ENCODE results near the gene CNTNAP2. TPM values are rescaled to one million over a fixed set of nuclear protein-coding genes. Genes with fewer than 3 reads are reported as not detected.

The CNTNAP2 gene
- total RNA-seq, 1 experiment from 2014 or later = not detected

- no peaks in the 10 kb centered on the region for H3K27me3 ChIP-seq
- no peak overlapping the region for H3K4me3 ChIP-seq
- H3K9me3 ChIP-seq = no peaks in the 10 kb centered on the region
- no peaks in the 10 kb centered on the region for H3K36me3 ChIP-seq
- DNase-seq = no peak
Observed at GRCh38 chr7:148107443-148108127, 1991.0 kb downstream of the CNTNAP2 start.

- no peak for DNase-seq
- H3K4me3 ChIP-seq = no peak overlapping the region
- no peaks in the 10 kb centered on the region for H3K36me3 ChIP-seq
- no peaks in the 10 kb centered on the region for H3K27me3 ChIP-seq
- H3K9me3 ChIP-seq = no peaks in the 10 kb centered on the region
Observed at GRCh38 chr7:148108381-148108780, 1991.8 kb downstream of the CNTNAP2 start.

GRCh38 chr7:148110097-148110868, 1993.7 kb downstream of the CNTNAP2 start:
- Histone ChIP-seq H3K36me3 (no peaks in the 10 kb centered on the region), H3K9me3 (no peaks in the 10 kb centered on the region), H3K4me3 (no peak overlapping the region), H3K27me3 (no peaks in the 10 kb centered on the region)
- DNase-seq = no peak

GRCh38 chr7:148114804-148115203, 1998.2 kb downstream of the CNTNAP2 start:
- H3K9me3 ChIP-seq = no peaks in the 10 kb centered on the region
- DNase-seq = no peak
- no peak overlapping the region for H3K4me3 ChIP-seq
- no peaks in the 10 kb centered on the region for H3K27me3 ChIP-seq
- no peaks in the 10 kb centered on the region for H3K36me3 ChIP-seq

DNA sequence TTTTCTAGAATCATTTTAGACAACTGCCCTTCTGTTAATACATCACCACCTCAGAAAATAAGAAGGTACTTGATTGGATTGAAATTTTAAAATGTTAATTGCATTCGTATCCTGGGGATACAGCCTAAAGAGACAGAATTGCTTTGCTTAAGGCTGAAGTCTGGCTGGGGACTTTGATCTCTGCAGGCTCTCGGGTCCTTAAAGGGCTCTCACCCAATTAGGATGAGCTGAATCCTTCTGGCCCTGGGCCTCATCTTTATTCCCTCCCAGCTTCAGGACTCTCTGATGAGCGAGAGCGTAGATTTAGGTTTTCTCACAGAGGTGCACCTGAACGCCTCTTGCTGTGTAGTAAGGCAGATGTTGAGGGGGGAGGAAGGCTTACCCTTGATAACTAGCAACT, 1998.7 kb downstream of the CNTNAP2 start:
- DNase-seq = no peak
- H3K36me3 ChIP-seq = no peaks in the 10 kb centered on the region
- H3K9me3 ChIP-seq = no peaks in the 10 kb centered on the region
- H3K27me3 ChIP-seq = no peaks in the 10 kb centered on the region
- H3K4me3 ChIP-seq = no peak overlapping the region

GRCh38 chr7:148116195-148116594, 1999.6 kb downstream of the CNTNAP2 start:
- no peaks in the 10 kb centered on the region for H3K27me3 ChIP-seq
- DNase-seq = no peak
- H3K4me3 ChIP-seq = no peak overlapping the region
- no peaks in the 10 kb centered on the region for H3K9me3 ChIP-seq
- no peaks in the 10 kb centered on the region for H3K36me3 ChIP-seq

- no peaks in the 10 kb centered on the region for H3K36me3 ChIP-seq
- no peak overlapping the region for H3K4me3 ChIP-seq
- no peaks in the 10 kb centered on the region for H3K27me3 ChIP-seq
- DNase-seq = no peak
- H3K9me3 ChIP-seq = no peaks in the 10 kb centered on the region
Observed at GRCh38 chr7:148116829-148117403, 2000.3 kb downstream of the CNTNAP2 start.

DNA sequence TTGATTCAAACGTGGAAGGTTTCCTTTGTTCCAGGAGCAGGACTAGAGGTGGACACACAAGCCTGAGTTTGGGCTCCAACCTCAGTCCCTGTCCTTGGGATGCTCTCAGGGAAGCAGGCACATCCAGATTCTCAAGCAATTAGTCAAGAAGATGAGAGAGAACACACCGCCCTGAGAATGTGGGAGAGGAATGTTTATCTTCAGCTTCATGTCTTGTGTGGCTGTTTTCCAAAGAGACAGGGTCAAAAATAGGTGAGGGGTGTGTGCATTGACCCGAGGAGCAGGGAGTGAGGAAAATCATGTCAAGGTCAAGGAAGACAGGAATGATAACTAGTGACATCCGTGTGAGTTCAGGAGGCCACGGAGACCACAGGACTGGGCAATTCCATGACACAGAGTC, 2001.8 kb downstream of the CNTNAP2 start:
- no peaks in the 10 kb centered on the region for H3K9me3 ChIP-seq
- DNase-seq = no peak
- no peak overlapping the region for H3K4me3 ChIP-seq
- no peaks in the 10 kb centered on the region for H3K36me3 ChIP-seq
- H3K27me3 ChIP-seq = no peaks in the 10 kb centered on the region

GRCh38 chr7:148121401-148121800, 2004.8 kb downstream of the CNTNAP2 start:
- H3K4me3 ChIP-seq = no peak overlapping the region
- no peaks in the 10 kb centered on the region for H3K27me3 ChIP-seq
- no peaks in the 10 kb centered on the region for H3K9me3 ChIP-seq
- no peak for DNase-seq
- no peaks in the 10 kb centered on the region for H3K36me3 ChIP-seq

DNA sequence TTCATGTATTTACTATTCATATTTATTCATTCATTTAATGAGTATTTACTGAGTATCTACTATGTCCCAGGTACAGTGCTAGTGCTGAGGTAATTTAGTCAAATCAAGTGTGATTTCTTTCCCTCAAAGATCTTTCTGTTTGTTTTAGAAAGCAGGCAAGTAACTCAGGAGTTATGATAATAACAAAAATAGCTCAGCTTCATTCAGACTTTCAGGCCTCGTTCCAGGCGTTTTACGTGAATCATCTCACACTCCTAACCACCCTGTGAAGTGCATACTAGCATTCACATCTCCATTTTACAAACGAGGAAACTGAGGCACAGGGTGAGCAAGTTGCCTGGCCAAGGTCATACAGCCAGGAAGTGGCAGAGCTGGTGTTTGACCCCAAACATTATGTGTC, 2005.2 kb downstream of the CNTNAP2 start:
- no peak for DNase-seq
- H3K4me3 ChIP-seq = no peak overlapping the region
- no peaks in the 10 kb centered on the region for H3K9me3 ChIP-seq
- no peaks in the 10 kb centered on the region for H3K27me3 ChIP-seq
- H3K36me3 ChIP-seq = no peaks in the 10 kb centered on the region

DNA sequence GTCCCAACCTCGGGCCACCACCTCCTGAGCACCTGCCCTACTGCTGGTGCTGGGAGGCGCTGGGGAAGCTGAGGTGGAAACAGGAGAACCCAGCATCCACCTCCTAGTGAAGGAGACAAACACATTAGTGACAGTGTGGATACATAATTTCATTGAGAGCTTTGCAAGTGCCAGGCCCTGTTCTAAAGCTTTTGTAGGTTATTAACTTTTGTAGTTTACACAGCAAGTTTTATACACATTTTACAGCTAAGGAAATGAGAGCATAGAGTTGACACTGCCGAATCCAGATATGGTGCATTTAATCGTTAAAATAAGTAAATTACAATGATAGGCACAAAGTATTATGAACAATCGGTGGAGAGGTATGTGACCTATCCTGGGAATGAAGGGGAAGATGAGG, 2007.9 kb downstream of the CNTNAP2 start:
- no peaks in the 10 kb centered on the region for H3K27me3 ChIP-seq
- H3K36me3 ChIP-seq = no peaks in the 10 kb centered on the region
- H3K4me3 ChIP-seq = no peak overlapping the region
- no peaks in the 10 kb centered on the region for H3K9me3 ChIP-seq
- no peak for DNase-seq

GRCh38 chr7:148127374-148127773, 2010.8 kb downstream of the CNTNAP2 start:
- H3K9me3 ChIP-seq = no peaks in the 10 kb centered on the region
- H3K4me3 ChIP-seq = no peak overlapping the region
- no peaks in the 10 kb centered on the region for H3K27me3 ChIP-seq
- H3K36me3 ChIP-seq = no peaks in the 10 kb centered on the region
- DNase-seq = no peak

GRCh38 chr7:148129023-148129422, 2012.4 kb downstream of the CNTNAP2 start:
- Histone ChIP-seq H3K27me3 (no peaks in the 10 kb centered on the region), H3K4me3 (no peak overlapping the region), H3K9me3 (no peaks in the 10 kb centered on the region), H3K36me3 (no peaks in the 10 kb centered on the region)
- no peak for DNase-seq

GRCh38 chr7:148135116-148135515, 2018.5 kb downstream of the CNTNAP2 start:
- Histone ChIP-seq H3K9me3 (no peaks in the 10 kb centered on the region), H3K4me3 (no peak overlapping the region), H3K36me3 (no peaks in the 10 kb centered on the region), H3K27me3 (no peaks in the 10 kb centered on the region)
- no peak for DNase-seq

DNA sequence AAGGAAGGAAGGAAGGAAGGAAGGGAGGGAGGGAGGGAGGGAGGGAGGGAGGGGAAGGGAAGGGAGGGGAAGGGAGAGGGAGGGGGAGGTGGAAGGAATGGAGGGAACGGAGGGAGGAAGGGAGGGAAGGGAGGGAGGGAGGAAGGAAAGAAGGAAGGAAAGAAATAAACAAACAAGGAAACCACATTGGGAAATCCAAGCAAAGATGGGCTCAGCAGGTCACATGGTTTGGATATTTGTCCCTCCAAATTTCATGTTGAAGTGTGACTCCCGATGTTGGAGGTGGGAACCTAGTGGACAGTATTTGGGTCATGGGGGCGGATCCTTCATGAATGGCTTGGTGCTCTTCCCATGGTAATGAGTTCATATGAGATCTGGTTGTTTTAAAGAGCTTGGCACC, 2019.4 kb downstream of the CNTNAP2 start:
- no peaks in the 10 kb centered on the region for H3K9me3 ChIP-seq
- H3K36me3 ChIP-seq = no peaks in the 10 kb centered on the region
- no peaks in the 10 kb centered on the region for H3K27me3 ChIP-seq
- H3K4me3 ChIP-seq = no peak overlapping the region
- DNase-seq = no peak

GRCh38 chr7:148142660-148143248, 2026.2 kb downstream of the CNTNAP2 start:
- no peaks in the 10 kb centered on the region for H3K27me3 ChIP-seq
- no peaks in the 10 kb centered on the region for H3K9me3 ChIP-seq
- no peak overlapping the region for H3K4me3 ChIP-seq
- no peaks in the 10 kb centered on the region for H3K36me3 ChIP-seq
- DNase-seq = peak; percentile 4

GRCh38 chr7:148144827-148145226, 2028.2 kb downstream of the CNTNAP2 start:
- no peak overlapping the region for H3K4me3 ChIP-seq
- no peaks in the 10 kb centered on the region for H3K9me3 ChIP-seq
- no peaks in the 10 kb centered on the region for H3K27me3 ChIP-seq
- no peaks in the 10 kb centered on the region for H3K36me3 ChIP-seq
- no peak for DNase-seq

Data from MG63 (cell line).